Measurements from ENCODE around the gene SSBP1.

DNA sequence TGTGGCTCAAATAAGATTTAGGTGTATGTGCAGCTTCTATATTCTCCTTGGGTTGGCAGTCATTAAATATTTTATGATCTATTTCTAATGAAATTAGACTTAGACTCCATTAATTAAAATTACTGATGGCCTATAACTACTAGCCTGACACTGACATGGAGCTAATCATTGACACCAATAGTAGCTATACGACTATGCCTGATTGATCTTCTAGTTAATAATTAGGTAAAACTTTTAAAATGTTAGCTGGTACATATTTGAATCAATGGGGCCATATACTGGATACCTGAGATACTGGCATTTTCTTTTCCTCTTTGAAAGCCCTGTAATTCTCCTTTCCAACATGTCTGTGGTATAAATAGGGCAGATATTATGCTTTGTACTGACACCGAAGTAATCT lies 15.6 kb upstream of the SSBP1 start:
- TF ChIP-seq TAF1 (IDR thresholded peaks at IDR 0.05; ENCODE audit: low read depth) (no peak), TEAD4 (IDR thresholded peaks at IDR 0.05) (no peak), EP300 (IDR thresholded peaks at IDR 0.05; ENCODE audit: borderline replicate concordance) (no peak)
- TF ChIP-seq, protein P1, sequence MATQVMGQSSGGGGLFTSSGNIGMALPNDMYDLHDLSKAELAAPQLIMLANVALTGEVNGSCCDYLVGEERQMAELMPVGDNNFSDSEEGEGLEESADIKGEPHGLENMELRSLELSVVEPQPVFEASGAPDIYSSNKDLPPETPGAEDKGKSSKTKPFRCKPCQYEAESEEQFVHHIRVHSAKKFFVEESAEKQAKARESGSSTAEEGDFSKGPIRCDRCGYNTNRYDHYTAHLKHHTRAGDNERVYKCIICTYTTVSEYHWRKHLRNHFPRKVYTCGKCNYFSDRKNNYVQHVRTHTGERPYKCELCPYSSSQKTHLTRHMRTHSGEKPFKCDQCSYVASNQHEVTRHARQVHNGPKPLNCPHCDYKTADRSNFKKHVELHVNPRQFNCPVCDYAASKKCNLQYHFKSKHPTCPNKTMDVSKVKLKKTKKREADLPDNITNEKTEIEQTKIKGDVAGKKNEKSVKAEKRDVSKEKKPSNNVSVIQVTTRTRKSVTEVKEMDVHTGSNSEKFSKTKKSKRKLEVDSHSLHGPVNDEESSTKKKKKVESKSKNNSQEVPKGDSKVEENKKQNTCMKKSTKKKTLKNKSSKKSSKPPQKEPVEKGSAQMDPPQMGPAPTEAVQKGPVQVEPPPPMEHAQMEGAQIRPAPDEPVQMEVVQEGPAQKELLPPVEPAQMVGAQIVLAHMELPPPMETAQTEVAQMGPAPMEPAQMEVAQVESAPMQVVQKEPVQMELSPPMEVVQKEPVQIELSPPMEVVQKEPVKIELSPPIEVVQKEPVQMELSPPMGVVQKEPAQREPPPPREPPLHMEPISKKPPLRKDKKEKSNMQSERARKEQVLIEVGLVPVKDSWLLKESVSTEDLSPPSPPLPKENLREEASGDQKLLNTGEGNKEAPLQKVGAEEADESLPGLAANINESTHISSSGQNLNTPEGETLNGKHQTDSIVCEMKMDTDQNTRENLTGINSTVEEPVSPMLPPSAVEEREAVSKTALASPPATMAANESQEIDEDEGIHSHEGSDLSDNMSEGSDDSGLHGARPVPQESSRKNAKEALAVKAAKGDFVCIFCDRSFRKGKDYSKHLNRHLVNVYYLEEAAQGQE (IDR thresholded peaks at IDR 0.05; ENCODE audit: low read depth): no peak
